ENCODE data around the gene GABBR2. TPM values are rescaled to one million over a fixed set of nuclear protein-coding genes. Genes with fewer than 3 reads are reported as not detected.

GABBR2 gene
- total and polyA plus RNA-seq, 4 experiments from 2014 or later: not detected

GRCh38 chr9:98732091-98732490 lies 23.4 kb upstream of the GABBR2 start:
- Mint-ChIP-seq H3K4me3 (no peak overlapping the region), H3K4me1 (no peaks in the 10 kb centered on the region), H3K36me3 (peaks cover 26 to 32% of the 10 kb centered on the region in 2 donors), H3K27ac (no peak overlapping the region), H3K27me3 (peaks cover 0 to under 1% of the 10 kb centered on the region in 2 donors), H3K9me3 (no peaks in the 10 kb centered on the region)
- Histone ChIP-seq H3K4me3 (ENCODE audit: low read length in 2 of 2) (no peak overlapping the region), H3K9me3 (ENCODE audit: control insufficient read depth in 1 of 2, low read length in 2 of 2) (no peaks in the 10 kb centered on the region), H3K36me3 (ENCODE audit: insufficient read depth, low read length) (no peaks in the 10 kb centered on the region), H3K27ac (ENCODE audit: low read depth, low read length) (no peak overlapping the region), H3K4me1 (ENCODE audit: insufficient read depth, low read length) (no peaks in the 10 kb centered on the region), H3K27me3 (ENCODE audit: insufficient read depth, low read length) (peaks cover 8% of the 10 kb centered on the region)
- intact Hi-C loops (cut with micrococcal nuclease): no loop called here
- CTCF ChIA-PET (ENCODE audit: partially characterized antibody): no interaction called here
- POLR2A ChIA-PET (ENCODE audit: partially characterized antibody): no interaction called here
- DNase-seq: no peak

GRCh38 chr9:98730871-98731270 lies 22.1 kb upstream of the GABBR2 start:
- Mint-ChIP-seq H3K27me3 (peaks cover 0 to 5% of the 10 kb centered on the region in 2 donors), H3K4me1 (no peaks in the 10 kb centered on the region), H3K36me3 (peaks cover 17 to 20% of the 10 kb centered on the region in 2 donors), H3K27ac (no peak overlapping the region), H3K9me3 (no peaks in the 10 kb centered on the region), H3K4me3 (no peak overlapping the region)
- ChIA-PET POLR2A (ENCODE audit: partially characterized antibody) (no interaction called here), CTCF (ENCODE audit: partially characterized antibody) (no interaction called here)
- H3K9me3 ChIP-seq (ENCODE audit: control insufficient read depth in 1 of 2, low read length in 2 of 2): no peaks in the 10 kb centered on the region
- H3K27me3 ChIP-seq (ENCODE audit: insufficient read depth, low read length): peaks cover 8% of the 10 kb centered on the region
- no peak overlapping the region for H3K27ac ChIP-seq (ENCODE audit: low read depth, low read length)
- H3K4me1 ChIP-seq (ENCODE audit: insufficient read depth, low read length): no peaks in the 10 kb centered on the region
- intact Hi-C loops (cut with micrococcal nuclease): no loop called here
- no peaks in the 10 kb centered on the region for H3K36me3 ChIP-seq (ENCODE audit: insufficient read depth, low read length)
- no peak for DNase-seq
- H3K4me3 ChIP-seq (ENCODE audit: low read length in 2 of 2): no peak overlapping the region

- Mint-ChIP-seq H3K36me3 (no peaks in the 10 kb centered on the region), H3K4me1 (no peaks in the 10 kb centered on the region), H3K27me3 (peaks cover 5 to 14% of the 10 kb centered on the region in 2 donors), H3K27ac (no peak overlapping the region), H3K9me3 (peaks cover 0 to 11% (median 2%) of the 10 kb centered on the region in 8 donors), H3K4me3 (no peak overlapping the region)
- ChIA-PET POLR2A (ENCODE audit: partially characterized antibody) (no interaction called here), CTCF (ENCODE audit: partially characterized antibody) (no interaction called here)
- no peaks in the 10 kb centered on the region for H3K9me3 ChIP-seq (ENCODE audit: control insufficient read depth in 1 of 2, low read length in 2 of 2)
- intact Hi-C loops (cut with micrococcal nuclease): no loop called here
- no peak overlapping the region for H3K4me3 ChIP-seq (ENCODE audit: low read length in 2 of 2)
- H3K27ac ChIP-seq (ENCODE audit: low read depth, low read length): no peak overlapping the region
- H3K36me3 ChIP-seq (ENCODE audit: insufficient read depth, low read length): no peaks in the 10 kb centered on the region
- H3K27me3 ChIP-seq (ENCODE audit: insufficient read depth, low read length): peaks cover 8% of the 10 kb centered on the region
- H3K4me1 ChIP-seq (ENCODE audit: insufficient read depth, low read length): no peaks in the 10 kb centered on the region
- no peak for DNase-seq
Measured at GRCh38 chr9:98728500-98728899, 19.8 kb upstream of the GABBR2 start.

GRCh38 chr9:98727428-98727827 lies 18.7 kb upstream of the GABBR2 start:
- Mint-ChIP-seq H3K4me3 (no peak overlapping the region), H3K27ac (no peak overlapping the region), H3K4me1 (no peaks in the 10 kb centered on the region), H3K27me3 (peaks cover 10 to 22% of the 10 kb centered on the region in 2 donors), H3K9me3 (peaks cover 0 to 17% (median 2%) of the 10 kb centered on the region in 8 donors), H3K36me3 (no peaks in the 10 kb centered on the region)
- Histone ChIP-seq H3K36me3 (ENCODE audit: insufficient read depth, low read length) (no peaks in the 10 kb centered on the region), H3K4me3 (ENCODE audit: low read length in 2 of 2) (no peak overlapping the region), H3K27ac (ENCODE audit: low read depth, low read length) (no peak overlapping the region), H3K4me1 (ENCODE audit: insufficient read depth, low read length) (no peaks in the 10 kb centered on the region), H3K27me3 (ENCODE audit: insufficient read depth, low read length) (peaks cover 8% of the 10 kb centered on the region), H3K9me3 (ENCODE audit: control insufficient read depth in 1 of 2, low read length in 2 of 2) (no peaks in the 10 kb centered on the region)
- ChIA-PET POLR2A (ENCODE audit: partially characterized antibody) (no interaction called here), CTCF (ENCODE audit: partially characterized antibody) (no interaction called here)
- no peak for DNase-seq
- intact Hi-C loops (cut with micrococcal nuclease): no loop called here

GRCh38 chr9:98726735-98727134 lies 18.0 kb upstream of the GABBR2 start:
- Mint-ChIP-seq H3K9me3 (peaks cover 0 to 17% (median 3%) of the 10 kb centered on the region in 8 donors), H3K27ac (no peak overlapping the region), H3K27me3 (peaks cover 10 to 22% of the 10 kb centered on the region in 2 donors), H3K4me1 (no peaks in the 10 kb centered on the region), H3K36me3 (no peaks in the 10 kb centered on the region), H3K4me3 (no peak overlapping the region)
- Histone ChIP-seq H3K4me1 (ENCODE audit: insufficient read depth, low read length) (no peaks in the 10 kb centered on the region), H3K27ac (ENCODE audit: low read depth, low read length) (no peak overlapping the region), H3K36me3 (ENCODE audit: insufficient read depth, low read length) (no peaks in the 10 kb centered on the region), H3K9me3 (ENCODE audit: control insufficient read depth in 1 of 2, low read length in 2 of 2) (no peaks in the 10 kb centered on the region), H3K27me3 (ENCODE audit: insufficient read depth, low read length) (peaks cover 8% of the 10 kb centered on the region), H3K4me3 (ENCODE audit: low read length in 2 of 2) (no peak overlapping the region)
- ChIA-PET CTCF (ENCODE audit: partially characterized antibody) (interaction anchor here (0.5 kb wide), 1 partner anchor 928 kb away, joined by 3 read pairs; no protein-coding TSS in a partner anchor), POLR2A (ENCODE audit: partially characterized antibody) (no interaction called here)
- intact Hi-C loops (cut with micrococcal nuclease): no loop called here
- no peak for DNase-seq

- Histone ChIP-seq H3K27me3 (ENCODE audit: insufficient read depth, low read length) (peaks cover 8% of the 10 kb centered on the region), H3K4me3 (ENCODE audit: low read length in 2 of 2) (no peak overlapping the region), H3K4me1 (ENCODE audit: insufficient read depth, low read length) (no peaks in the 10 kb centered on the region), H3K9me3 (ENCODE audit: control insufficient read depth in 1 of 2, low read length in 2 of 2) (no peaks in the 10 kb centered on the region), H3K27ac (ENCODE audit: low read depth, low read length) (no peak overlapping the region), H3K36me3 (ENCODE audit: insufficient read depth, low read length) (no peaks in the 10 kb centered on the region)
- Mint-ChIP-seq H3K4me3 (no peak overlapping the region), H3K27ac (no peak overlapping the region), H3K4me1 (no peaks in the 10 kb centered on the region), H3K36me3 (no peaks in the 10 kb centered on the region), H3K9me3 (peaks cover 0 to 17% (median 3%) of the 10 kb centered on the region in 8 donors), H3K27me3 (peaks cover 13 to 22% of the 10 kb centered on the region in 2 donors)
- intact Hi-C loops (cut with micrococcal nuclease): no loop called here
- ChIA-PET CTCF (ENCODE audit: partially characterized antibody) (no interaction called here), POLR2A (ENCODE audit: partially characterized antibody) (no interaction called here)
- DNase-seq: no peak
Measured at GRCh38 chr9:98724810-98725530, 16.2 kb upstream of the GABBR2 start.

- intact Hi-C loops (cut with micrococcal nuclease): no loop called here
- H3K9me3 Mint-ChIP-seq: peaks cover 0 to 17% (median 4%) of the 10 kb centered on the region in 8 donors
- no peak for DNase-seq
- Histone ChIP-seq H3K27ac (ENCODE audit: low read depth, low read length) (no peak overlapping the region), H3K4me1 (ENCODE audit: insufficient read depth, low read length) (no peaks in the 10 kb centered on the region), H3K36me3 (ENCODE audit: insufficient read depth, low read length) (no peaks in the 10 kb centered on the region), H3K9me3 (ENCODE audit: control insufficient read depth in 1 of 2, low read length in 2 of 2) (no peaks in the 10 kb centered on the region), H3K4me3 (ENCODE audit: low read length in 2 of 2) (no peak overlapping the region), H3K27me3 (ENCODE audit: insufficient read depth, low read length) (no peaks in the 10 kb centered on the region)
- H3K36me3 Mint-ChIP-seq: no peaks in the 10 kb centered on the region
- peaks cover 23% of the 10 kb centered on the region in 2 donors for H3K27me3 Mint-ChIP-seq
- H3K27ac Mint-ChIP-seq: no peak overlapping the region
- ChIA-PET CTCF (ENCODE audit: partially characterized antibody) (no interaction called here), POLR2A (ENCODE audit: partially characterized antibody) (no interaction called here)
- no peak overlapping the region for H3K4me3 Mint-ChIP-seq
- H3K4me1 Mint-ChIP-seq: no peaks in the 10 kb centered on the region
Measured at GRCh38 chr9:98721643-98722042, 12.9 kb upstream of the GABBR2 start.

All from CD4-positive, alpha-beta memory T cell (primary cell).